Inflammatory macrophage treated with lipopolysaccharide for 4 hours (primary cell): ENCODE measurements around the gene PIGS.
A peak's percentile ranks its signal among the peaks of the same experiment; 100 is the strongest.
"Not testable (repeated sequence)": the region's sequence is repeated elsewhere in the genome, so short reads cannot be mapped to it uniquely, and the experiment has no call there.

Experiments used
- DNase-seq: peaks from one replicate; pipeline ENCODE4 v3.0.0-alpha.2; 2020

Gene PIGS

DNA sequence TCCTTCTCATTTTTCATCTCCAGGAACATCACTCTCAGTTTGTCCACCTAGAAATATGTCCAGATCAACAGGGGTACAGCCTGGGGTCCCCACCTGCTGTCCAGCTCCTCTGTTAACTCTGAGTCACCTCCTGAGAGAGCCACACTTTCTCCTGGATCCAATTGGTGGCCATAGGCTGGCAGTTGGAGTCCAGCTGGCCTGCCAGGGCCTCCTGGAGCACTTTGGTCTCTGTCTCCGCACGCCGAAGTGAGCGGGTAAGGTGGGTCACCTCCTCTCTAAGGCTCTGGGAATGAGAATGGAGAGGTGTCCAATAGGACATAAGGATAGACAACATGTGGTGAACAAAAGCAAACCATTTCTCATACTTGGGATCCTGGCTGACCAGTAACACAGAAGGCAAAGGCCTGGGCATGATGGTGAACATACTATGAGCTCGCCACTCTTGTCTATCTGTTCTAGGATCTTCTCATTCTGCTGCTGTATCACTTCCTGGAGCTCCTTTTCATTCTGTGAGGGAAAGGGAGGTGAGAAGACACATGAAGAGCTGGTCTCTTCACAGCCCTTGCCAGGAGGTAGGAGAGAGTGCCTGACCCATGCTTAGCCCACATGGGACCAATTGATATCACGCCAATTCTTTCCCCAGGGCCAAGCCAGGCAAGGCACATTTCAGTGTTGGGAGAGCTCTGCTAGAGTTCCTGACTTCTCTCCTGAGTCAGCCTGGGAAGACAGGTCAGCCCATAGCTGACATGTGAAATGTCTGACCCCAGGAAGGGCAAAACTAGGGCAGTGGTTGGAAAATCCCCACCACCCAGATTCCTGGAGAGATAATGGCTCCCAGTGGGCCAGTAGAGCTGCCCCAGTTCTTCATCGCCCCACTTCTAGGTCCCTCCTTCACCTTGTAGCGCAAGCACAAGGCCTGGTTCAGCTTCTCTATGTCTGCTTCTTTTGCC lies 7.2 kb upstream of the PIGS start:
- no peak for DNase-seq

DNA sequence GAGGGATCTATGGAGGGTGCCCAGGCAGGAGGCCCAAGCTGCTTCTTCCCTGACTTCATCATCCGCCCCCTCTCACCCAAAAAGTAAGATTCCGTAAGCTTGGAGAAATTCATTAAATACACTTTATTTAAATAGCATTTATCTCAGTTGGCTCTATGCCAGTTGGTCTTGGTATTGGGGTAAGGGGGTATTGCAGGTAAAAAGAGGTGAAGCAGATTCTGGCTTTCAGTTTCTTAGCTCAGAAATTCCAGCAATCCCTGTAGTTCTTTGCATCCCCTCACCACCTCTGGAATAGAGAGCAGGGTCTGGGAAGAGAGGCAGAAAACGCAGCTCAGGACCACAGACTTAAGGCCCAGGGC lies 6.1 kb upstream of the PIGS start:
- DNase-seq: no peak

DNA sequence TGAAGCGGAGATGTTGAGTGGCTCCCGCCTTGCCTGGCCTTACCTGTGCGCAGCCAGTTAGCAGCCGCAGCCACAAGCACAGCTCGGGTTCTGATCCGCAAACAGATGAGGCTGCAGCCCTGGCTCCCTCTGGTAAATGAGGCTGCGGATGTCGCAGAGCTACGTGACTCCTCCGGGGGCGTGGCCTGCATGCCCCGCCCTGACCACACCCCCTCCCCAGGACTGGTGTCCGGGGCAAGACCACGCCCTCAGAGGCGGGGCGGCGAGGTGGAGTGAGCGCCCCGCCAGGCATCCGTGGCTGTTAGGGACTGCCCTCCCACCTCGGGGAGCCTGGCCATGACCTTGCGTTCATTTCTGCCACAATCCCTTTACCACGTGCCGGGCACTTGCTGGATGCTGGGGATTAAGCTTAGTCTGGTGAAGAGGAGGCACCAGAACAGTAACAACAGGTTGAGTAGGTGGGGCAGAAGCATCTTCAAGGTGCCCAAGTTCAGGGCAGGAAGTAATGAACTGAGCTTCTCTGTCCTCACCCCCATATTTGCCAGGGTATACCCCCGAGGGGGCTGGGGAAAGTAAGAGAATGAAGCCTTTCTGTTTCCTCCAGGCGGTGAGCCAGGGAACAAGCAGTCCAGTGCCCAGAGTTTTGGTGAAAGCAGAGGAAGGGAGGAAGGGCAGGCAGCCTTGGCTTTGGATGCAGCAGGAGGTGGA lies 5.6 kb upstream of the PIGS start, which contains the start of gene ALDOC:
Gene ALDOC (minus strand): TSS at position 138 of the 708 bp plus-strand sequence. CDS start 1,363 bp downstream, outside the sequence.
- peak; percentile 97 for DNase-seq

DNA sequence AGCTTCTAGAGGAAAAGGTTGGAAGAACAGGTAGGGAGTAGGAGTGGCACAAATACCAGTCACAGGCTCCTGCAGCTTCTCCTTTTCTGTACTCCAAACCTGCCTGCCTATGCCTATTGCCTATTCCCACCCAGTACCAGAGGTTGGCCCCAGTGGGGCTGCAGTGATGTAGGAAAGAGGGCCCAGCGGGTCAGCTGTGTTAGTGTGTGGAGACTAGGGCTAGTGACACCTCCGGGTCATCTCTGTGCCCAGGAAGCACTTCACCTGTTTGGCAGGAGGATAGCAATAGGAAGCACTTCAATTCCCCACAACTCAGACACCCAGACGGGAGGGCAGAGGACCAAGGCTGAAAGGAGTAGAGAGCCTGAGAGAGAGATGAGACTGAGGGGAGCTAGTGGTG lies 4.7 kb upstream of the PIGS start:
- not testable (repeated sequence) for DNase-seq

DNA sequence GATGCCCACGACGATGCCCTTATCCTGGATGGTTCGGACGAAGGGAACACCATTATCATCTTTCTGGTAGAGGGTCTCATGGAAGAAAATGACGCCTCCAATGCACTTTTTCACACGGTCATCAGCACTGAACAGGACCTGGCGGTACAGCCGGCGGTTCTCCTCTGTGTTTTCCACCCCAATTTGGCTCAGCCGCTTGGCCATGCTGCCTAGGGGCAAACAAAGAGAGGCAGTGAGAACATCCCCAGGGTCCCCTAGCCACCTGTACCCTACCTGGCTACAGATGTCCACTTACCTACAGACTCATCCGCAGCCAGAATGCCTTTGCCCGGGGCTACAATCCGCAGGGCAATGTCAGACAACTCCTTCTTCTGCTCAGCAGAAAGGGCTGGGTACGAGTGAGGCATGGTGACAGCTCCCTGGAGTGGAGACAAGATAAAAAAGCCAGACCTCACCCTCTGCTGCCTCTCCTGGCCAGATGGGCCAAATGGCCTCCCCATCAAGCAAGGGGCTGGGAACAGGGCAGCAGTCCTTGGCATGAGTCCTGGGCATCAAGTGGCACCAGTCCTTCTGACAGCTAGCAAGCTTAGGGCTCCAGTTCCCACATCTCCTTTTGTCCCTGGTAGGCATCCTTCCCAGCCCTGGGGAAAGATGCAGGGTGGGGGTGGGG lies 3.9 kb upstream of the PIGS start:
- no peak for DNase-seq

DNA sequence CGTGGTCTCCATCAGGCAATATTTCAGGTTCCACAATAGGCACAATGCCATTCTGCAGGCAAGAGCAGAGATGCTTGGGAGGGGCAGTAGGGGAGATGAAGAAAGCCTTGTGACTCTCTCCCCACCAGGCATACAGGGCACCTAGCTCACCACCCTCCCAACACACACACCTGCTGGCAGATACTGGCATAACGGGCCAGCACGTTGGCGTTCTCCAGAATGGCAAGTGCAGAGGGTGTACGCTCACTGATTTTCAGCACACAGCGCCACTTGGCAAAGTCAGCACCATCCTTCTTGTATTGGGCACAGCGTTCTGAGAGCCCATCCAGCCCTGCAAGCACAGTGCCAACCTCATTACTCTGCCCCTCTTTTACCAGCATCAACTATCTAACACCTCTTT lies 3.2 kb upstream of the PIGS start:
- no peak for DNase-seq

DNA sequence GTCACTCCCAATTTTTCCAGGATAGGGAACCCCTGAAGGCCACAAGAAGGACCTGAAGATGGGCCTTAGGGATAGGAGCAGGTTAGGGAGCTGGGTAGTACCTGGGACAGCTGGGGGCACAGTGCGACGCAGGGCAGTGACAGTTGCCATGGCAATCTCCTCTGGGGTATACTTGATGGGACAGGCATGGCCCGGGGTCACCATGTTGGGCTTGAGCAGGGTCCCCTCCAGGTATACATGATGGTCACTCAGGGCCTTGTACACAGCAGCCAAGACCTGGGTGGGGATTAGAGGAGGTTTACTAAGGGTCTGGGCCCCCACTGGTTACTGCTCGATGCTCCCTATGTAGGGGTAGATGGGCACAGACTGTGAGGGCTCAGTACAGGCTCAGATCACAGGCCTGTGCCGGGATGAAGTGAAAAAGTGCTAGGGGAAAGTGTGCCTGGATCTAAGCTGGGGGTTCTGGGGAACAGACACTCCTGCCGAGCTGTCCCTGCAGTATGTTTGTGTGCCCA lies 2.7 kb upstream of the PIGS start:
- no peak for DNase-seq

DNA sequence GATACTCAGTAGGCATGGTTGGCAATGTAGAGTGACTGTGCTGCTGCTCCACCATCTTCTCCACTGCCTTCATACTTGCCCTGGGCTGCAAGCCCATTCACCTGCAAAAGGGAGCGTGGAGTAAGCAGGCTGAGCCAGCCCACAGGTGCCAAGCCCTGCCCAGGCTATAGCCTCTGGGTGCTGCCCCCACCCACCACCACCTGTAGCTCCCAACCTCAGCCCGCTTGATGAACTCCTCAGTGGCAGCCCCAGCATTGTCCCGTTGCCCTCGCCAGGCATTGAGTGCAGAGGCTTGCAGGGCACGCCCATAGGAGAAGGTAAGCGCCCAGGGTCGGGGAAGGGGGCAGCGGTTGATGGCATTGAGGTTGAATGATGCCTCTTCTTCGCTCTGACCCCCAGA lies 2.2 kb upstream of the PIGS start:
- no peak for DNase-seq

DNA sequence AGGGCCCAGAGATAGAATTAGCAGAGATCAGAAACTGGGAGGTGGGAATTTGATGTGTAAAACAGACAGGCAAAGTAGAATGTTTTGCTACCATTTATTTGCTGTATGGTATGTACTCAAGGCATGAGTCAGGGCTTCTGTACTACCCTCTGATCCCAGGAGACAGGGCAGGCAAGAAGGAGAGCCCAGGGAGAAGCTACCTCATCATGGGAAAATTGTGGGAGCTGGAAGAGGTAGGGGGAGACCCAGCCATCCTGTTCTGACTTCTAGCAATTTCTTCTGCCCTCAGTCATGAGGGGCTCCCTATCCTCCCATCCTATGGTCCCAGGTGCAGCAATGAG lies 1.7 kb upstream of the PIGS start:
- DNase-seq: no peak

DNA sequence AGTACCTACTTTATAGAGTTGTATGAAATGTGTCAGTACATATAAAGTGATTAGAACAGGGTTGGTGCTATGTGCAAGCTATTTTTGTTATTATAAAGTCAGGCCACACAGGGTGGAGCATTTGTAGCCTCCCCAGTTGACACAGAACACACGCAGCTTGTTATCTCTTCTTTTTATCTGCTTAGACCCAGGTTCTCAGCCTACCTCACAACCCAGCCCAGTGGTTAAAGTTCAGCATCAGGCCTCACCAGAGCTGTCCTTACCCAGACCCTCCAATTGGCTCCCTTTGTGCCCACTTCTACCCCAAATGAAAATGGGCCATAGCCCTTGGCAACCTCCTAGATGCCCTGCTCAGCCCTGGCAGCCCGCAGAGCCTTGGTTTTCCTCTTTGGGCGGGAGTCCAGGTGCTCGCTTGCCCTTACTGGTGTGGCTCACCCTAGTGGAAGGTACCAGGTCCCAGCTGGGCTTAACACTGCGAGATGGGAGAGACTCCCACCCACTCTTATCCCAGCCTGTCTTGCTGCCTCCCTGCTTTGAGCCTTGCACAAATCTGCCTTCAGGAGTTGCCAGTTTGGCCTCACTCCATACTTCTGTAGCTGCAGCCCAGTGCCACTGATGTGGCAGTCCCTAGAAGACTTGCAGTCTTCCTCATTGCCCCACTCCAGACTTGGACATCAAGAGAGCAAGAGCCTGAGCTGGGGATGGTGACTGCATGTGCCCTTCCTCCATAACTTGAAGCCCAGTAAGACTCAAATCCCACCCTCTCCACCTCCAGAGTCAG lies 1.1 kb upstream of the PIGS start:
- no peak for DNase-seq

DNA sequence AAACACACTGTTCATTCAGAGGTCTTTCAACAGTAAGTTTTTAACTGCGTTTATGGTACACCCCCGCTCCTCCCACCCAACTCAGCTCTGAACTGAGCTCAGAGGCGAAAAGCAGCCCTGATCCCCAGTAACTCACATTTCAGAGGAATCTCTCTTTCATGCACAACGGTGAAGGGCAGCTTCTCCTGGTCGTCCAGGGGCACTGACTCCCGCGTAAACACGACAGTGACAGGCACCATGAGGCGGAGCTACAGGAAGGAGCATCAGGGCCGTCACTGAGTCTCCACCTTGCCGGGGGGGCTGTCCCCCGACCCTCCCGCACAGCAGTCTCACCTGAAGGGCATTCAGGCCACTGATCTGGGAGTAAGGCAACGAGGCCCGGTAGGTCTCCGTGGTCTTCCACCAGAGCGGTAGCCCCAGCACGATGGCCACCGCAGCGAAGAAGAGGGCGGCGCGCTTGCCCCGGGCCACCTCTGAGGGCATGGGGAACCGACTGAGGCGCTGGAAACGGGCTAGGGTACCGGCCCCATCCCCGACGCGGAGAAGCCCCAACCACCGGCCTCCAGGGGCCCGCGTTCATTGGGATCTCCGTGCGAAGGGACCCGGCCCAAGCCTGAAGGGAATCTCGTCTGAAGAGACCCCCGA lies 486 bp downstream of the PIGS start:
- peak; percentile 13 for DNase-seq

DNA sequence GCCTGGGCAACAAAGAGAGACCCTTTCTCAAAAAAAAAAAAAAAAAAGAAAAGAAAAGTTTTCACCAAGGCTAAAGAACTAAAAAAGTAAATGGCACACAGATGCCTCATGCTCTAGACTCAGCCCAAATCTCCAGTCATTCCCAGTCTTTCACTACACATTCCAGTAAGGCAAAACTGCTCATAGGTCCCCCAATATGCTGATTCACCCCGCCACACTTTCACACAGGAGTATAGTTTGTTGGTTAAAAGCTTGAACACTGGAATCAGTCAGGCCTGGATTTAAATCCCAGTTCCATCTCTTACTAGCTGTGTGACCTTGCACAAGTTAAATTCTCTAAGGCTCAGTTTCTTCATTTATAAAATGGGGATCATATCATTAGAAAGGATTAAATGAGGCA lies 1.9 kb downstream of the PIGS start:
- DNase-seq: no peak

DNA sequence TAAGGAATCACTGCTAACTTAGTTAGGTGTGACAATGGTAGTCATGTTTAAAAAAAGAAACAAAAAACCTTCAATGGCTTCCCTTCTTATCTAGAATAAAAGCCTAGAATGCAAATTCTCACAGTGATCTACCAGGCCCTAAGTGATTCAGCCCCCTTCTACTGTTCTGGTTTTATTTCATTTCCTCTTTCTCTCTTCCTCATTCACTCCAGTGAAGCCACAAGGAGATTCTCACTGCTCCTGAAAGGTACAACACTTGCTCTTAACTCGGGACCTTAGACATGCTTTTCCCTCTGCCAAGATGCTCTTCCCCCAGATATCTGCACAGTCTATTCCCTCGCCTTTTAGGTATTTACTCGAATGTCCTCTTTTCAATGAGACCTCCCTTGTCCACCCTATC lies 3.7 kb downstream of the PIGS start:
- DNase-seq: peak; percentile 73

DNA sequence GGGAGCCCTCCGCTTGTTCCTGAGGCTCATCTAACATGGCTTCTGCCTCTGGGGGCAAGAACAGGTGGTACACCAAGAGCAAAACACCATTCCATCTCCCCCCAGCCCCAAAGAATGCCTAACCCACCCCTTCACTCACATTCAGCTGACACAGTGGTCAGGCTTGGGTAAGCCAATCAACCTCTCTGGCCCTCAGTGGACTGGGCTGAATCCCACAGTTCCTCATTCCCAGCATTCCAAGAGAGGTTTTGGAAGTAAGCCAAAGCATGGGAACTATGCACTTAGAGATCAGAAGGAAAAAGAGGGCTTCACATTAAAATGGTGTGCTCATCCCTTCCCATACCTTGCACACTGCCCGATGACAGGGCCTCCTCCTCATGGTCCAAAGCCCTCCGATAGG lies 7.8 kb downstream of the PIGS start:
- DNase-seq: no peak

DNA sequence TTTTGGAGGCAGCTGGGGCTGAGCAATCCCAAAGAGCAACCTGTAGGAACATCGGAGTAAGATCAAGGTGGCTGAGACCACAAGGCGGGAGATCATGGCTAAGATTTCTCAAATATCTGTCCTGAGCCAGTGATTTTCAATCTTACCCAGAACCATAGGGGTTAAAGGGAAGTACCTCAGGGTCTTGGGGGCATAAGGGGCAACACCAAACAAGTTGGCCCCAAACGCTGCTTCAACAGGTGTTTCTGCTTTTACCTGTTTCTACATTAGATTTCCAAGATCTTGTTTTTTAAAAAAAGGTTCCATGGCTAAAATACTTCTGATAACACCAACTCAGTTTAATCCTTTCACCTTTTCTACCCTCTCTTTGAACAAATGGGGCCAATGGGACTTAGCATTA lies 16.3 kb downstream of the PIGS start:
- DNase-seq: no peak

DNA sequence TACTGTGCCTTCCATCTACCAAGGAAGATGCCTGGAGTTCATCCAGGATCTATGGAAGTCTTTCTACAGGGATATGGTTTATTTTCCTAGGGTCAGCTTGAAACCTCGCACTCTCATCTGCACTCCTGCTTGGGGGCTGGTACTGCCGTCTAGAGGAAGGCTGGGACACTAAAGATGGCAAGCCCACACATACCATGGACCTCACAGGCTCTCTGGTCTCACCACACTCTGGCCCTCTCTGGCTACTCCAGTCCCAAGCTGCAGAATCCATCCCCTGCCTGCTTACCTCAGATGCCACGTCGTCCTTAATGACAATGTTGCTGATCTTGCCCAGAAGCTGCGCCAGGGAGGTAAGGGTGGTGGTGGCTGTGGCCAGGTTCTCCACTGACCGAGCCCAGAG lies 16.8 kb downstream of the PIGS start:
- peak; percentile 28 for DNase-seq

DNA sequence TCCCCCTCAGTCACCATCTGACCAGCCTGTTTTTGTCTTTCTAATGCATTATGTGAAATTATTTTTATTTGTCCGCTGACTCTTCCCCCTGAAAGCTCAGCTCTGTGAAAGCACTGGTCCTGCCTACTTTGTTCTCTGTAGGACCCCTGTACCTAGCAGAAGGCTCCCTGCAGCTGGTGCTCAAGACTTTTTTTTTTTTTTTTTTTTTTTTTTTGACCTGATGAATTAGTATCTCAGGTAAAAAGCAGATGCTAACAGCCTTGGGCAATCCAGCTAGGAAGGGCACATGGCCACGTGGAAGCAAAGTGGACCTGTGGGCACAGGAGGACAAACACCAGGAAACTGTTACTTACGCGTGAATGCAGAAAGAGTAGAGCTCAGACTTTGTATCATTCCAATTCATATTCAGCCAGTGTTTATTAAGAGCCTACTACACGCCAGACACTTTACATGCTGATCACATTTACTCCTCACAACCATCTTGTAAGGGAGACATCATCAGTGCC lies 18.3 kb downstream of the PIGS start:
- DNase-seq: no peak

DNA sequence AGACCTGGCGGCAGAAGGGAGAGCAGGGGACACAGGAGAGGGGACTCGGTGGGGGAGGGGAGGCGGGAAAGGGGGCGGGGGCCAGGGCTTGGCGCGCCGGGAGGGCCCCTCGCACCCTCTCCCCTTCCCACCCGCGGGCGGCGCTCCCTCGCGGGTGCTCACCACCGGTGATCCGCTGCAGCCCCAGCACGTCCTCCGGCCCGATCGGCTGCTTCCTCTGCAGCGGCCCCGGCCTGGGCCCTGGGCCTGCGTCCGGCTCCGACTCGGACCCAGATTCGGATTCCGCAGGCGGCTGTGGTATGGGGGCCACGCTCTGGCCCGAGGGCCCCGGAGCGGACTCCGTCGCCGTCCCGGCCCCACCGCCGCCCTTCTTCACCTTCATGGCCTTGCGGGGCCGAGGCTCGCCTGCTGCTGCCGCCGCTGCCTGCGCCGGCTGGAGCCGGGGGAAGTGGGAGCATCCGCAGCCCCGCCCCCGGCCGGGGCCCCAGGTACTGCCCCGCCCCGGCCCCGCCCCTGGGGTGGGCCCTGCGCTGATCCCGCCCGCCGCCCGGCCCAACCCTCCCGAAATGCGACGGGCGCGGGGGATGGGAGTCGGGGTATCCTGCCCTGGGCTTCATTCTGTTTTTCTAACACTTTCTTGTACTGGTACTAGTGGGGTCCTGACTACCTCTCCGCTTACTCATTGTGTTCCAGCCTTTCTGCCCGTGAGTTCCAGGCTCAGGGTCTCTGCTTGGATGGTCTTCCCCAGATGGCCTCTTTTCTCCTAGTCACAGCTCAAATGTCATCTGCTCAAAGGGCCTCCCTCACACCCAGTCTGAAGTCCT lies 18.9 kb downstream of the PIGS start, which contains the start of gene UNC119:
Gene UNC119 (minus strand): TSS at position 449 of the 824 bp plus-strand sequence. CDS start 67 bp downstream, at position 382.
- peak; percentile 83 for DNase-seq

DNA sequence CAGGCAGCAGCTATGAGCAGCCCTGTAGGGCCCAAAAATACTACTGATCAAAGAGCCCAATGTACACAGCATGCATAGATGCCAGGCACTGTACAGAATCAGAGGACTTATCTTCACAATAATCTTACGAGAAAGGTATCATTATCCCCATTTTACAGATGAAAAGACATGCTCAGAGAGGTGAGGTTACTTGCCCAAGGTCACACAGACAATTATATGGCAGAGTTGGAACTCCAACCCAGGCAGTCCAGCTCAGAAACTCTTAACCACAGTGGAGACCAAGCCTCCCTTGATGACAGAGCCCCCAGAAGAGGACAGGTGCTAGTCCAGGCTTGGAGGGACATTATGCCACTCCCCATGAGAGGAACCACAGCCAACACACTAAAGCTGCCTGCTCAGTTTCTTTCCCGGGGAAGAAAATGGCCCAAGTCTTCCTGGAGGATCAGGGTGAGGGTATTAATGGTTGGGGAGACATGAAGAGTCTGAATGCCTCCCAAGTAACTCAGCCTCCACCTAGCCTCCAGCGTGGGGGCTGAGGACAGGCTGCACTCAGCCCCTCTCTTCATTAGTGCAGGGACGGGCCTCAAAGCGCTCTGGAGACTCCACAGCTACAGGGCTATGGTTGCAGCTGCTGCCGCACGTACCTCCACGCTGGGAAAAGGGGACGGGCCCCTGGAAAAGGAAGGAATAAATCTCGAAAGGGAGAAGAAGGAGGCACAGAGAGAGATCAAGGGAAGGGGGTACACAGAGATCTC lies 19.7 kb downstream of the PIGS start:
- DNase-seq: no peak

DNA sequence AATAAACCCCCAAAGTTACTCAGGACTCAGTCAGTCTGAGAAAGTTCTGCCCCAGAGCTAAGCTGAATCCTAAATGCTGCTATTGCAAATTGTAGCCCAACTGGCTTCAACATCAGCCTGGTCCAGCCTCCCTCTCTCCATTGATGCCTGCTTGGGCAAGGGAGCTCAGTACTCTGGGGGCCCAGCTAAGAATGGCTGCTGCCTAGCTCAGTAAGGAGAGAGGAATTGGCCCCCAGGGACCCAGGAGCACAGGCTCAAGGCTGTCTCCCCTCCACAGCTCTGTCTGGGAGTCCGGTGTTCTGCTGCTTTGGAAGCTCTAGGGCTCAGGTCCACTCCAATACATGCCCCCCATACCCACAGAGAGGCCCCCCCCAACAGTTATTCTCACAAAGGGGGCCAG lies 20.5 kb downstream of the PIGS start:
- DNase-seq: no peak
